ENCODE data around the gene TACSTD2.

DNA sequence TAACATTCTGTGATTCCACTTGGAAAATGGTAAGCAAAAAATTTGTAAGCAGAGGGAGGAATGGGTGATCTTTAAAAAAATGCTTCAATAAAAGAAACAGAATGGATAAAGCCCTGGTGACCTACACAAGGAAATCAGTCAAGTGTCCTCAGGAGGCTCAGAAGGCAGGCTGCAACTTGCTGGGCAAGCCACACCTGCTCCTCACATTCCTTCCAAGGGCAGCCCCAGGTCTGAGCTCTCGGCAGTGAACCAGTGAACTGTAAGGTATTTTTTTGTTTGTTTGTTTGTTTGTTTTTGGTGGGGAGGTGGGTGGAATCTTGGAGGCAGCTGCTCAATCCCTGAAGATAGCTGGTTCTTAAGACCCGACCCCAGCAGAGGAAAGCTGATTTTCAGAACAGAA, 4.4 kb downstream of the TACSTD2 start:
- TF ChIP-seq POLR2A (IDR thresholded peaks at IDR 0.05) = no peak
- TF ChIP-seq CTCF (IDR thresholded peaks at IDR 0.05) = no peak

Data from ovary (tissue), 3 donors.